Caco-2 (cell line): ENCODE measurements around the gene EFCAB5. TPM values are rescaled to one million over a fixed set of nuclear protein-coding genes. Genes with fewer than 3 reads are reported as not detected.
"Not testable (repeated sequence)": the region's sequence is repeated elsewhere in the genome, so short reads cannot be mapped to it uniquely, and the experiment has no call there.

Experiments used
- BruUV-seq: library from RNA; stranded (reverse); fragments of 400-500 nt; replicated peaks from 2 replicates; lab custom pipeline; 2021; lab: Mats Ljungman, UMichigan
- CTCF ChIA-PET: fragments of 300-600 bp; sonication (Branson Sonifier 250); formaldehyde crosslinking; loops from one replicate; lab custom pipeline; 2022; ENCODE audit warnings: antibody characterized with exemption; lab: Charles Lee
- POLR2A ChIA-PET: fragments of 300-600 bp; sonication (Branson Sonifier 250); formaldehyde crosslinking; loops from one replicate; lab custom pipeline; 2022; ENCODE audit warnings: antibody characterized with exemption; lab: Charles Lee
- DNase-seq, 2 experiments: peaks; one replicate each; pipeline versions ENCODE4 v3.0.0 to v3.0.0-alpha.2; 2020 to 2022
- H3K27me3 ChIP-seq: replicated peaks from 2 replicates; pipeline ENCODE4 v1.6.0; 2011; ENCODE audit warnings: low read length; ENCODE audit not compliant: control insufficient read depth, insufficient read depth
- H3K36me3 ChIP-seq: 2 replicates; pipeline ENCODE4 v1.5.1; 2011; ENCODE audit warnings: low read length; ENCODE audit not compliant: control insufficient read depth, insufficient read depth
- H3K4me1 ChIP-seq: fragments of 250-450 bp; sonication (Bioruptor Pico); 2 replicates; pipeline ENCODE4 v1.5.1; 2020; ENCODE audit warnings: mild to moderate bottlenecking
- H3K4me3 ChIP-seq: 2 replicates; pipeline ENCODE4 v1.5.1; 2011; ENCODE audit warnings: low read depth, mild to moderate bottlenecking, control low read depth, low read length
- H3K9me3 ChIP-seq: fragments of 250-450 bp; sonication (Bioruptor Pico); 2 replicates; pipeline ENCODE4 v1.5.1; 2020; ENCODE audit warnings: mild to moderate bottlenecking, moderate library complexity
- H3K27ac Mint-ChIP-seq: one replicate; pipeline ENCODE4 v1.8.0; 2022; ENCODE audit warnings: mixed read lengths; ENCODE audit not compliant: unreplicated experiment
- H3K27me3 Mint-ChIP-seq: one replicate; pipeline ENCODE4 v1.8.0; 2022; ENCODE audit warnings: mixed read lengths; ENCODE audit not compliant: insufficient read depth, unreplicated experiment
- H3K36me3 Mint-ChIP-seq: one replicate; pipeline ENCODE4 v1.8.0; 2022; ENCODE audit warnings: mild to moderate bottlenecking, mixed read lengths; ENCODE audit not compliant: insufficient read depth, unreplicated experiment
- H3K4me1 Mint-ChIP-seq: one replicate; pipeline ENCODE4 v1.8.0; 2022; ENCODE audit warnings: low read depth, mixed read lengths; ENCODE audit not compliant: unreplicated experiment
- H3K4me3 Mint-ChIP-seq: one replicate; pipeline ENCODE4 v1.8.0; 2022; ENCODE audit warnings: mild to moderate bottlenecking, moderate library complexity, mixed read lengths; ENCODE audit not compliant: unreplicated experiment
- H3K9me3 Mint-ChIP-seq: one replicate; pipeline ENCODE4 v1.8.0; 2022; ENCODE audit warnings: mixed read lengths; ENCODE audit not compliant: unreplicated experiment
- CTCF ChIP-seq, 2 experiments: fragments of 200-600 bp in 1 of 2; IDR thresholded peaks; 1 replicate in 1 of 2; 2 replicates in 1 of 2; pipeline versions ENCODE4 v1.5.1 to v1.8.0; 2011 to 2022; ENCODE audit warnings: antibody characterized with exemption in 1 of 2, control low read depth in 1 of 2, inconsistent platforms in 1 of 2, low read depth in 1 of 2, low read length in 1 of 2, mild to moderate bottlenecking in 1 of 2, moderate library complexity in 1 of 2; ENCODE audit not compliant: insufficient read depth in 1 of 2, severe bottlenecking in 1 of 2, unreplicated experiment in 1 of 2
- intact Hi-C: fragments of 100-400 bp; cut with micrococcal nuclease; formaldehyde crosslinking; loops from one replicate; pipeline ENCODE4 v1.10.0; 2022; ENCODE audit not compliant: unreplicated experiment
- total RNA-seq: library from RNA; stranded (reverse); gene quantifications from 2 replicates; pipeline ENCODE4 v1.2.3, GENCODE V29; 2022

The EFCAB5 gene
- total RNA-seq, 1 experiment from 2014 or later = 0.43 TPM

DNA sequence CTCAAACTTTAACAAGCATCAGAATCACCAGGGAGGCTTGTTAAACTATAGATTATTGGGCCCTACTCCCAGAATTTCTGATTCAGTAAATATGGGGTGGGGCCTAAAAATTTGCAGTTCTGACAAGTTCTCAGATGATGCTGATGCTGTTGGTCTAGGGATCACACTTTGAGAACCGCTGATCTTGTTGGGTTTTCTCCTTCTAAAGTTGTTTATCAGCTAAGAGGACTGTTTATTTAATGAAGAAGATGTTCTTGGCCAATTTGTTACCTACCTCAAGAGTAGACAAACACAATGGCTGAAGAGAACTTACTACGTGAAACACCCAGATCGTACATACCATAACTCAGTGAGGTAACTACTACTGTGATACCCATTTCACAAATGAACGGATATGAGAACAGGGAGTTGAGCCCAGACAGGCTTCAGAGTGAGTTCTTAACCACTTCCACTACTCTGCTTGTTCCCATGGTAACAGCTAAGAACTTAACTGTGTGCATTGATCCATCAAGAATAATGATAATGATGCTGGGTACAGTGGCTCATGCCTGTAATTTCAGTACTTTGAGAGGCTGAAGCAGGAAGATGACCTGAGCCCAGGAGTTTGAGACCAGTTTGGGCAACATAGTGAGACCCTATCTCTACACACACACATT, 89.9 kb downstream of the EFCAB5 start:
- H3K27ac Mint-ChIP-seq = no peak overlapping the region
- no peaks in the 10 kb centered on the region for H3K4me1 Mint-ChIP-seq
- no peaks in the 10 kb centered on the region for H3K36me3 Mint-ChIP-seq
- H3K36me3 ChIP-seq = no peaks in the 10 kb centered on the region
- H3K4me3 ChIP-seq = no peak overlapping the region
- H3K9me3 ChIP-seq = no peaks in the 10 kb centered on the region
- H3K27me3 ChIP-seq = no peaks in the 10 kb centered on the region
- intact Hi-C loops = no loop called here
- no peak for DNase-seq
- ChIA-PET CTCF (interaction anchor here (0.5 to 1.5 kb wide), 3 partner anchors 62 to 73 kb away, joined by 3 read pairs; no protein-coding TSS in a partner anchor), POLR2A (no interaction called here)
- no peak overlapping the region for H3K4me3 Mint-ChIP-seq
- peaks cover 8% of the 10 kb centered on the region for H3K27me3 Mint-ChIP-seq
- no peaks in the 10 kb centered on the region for H3K9me3 Mint-ChIP-seq
- TF ChIP-seq CTCF (IDR thresholded peaks at IDR 0.05; ENCODE audit: insufficient read depth in 1 of 2, low read depth in 1 of 2, low read length in 1 of 2, severe bottlenecking in 1 of 2, unreplicated experiment in 1 of 2) = no peak
- no TSS peak for BruUV-seq
- peaks cover 5% of the 10 kb centered on the region; the same call in 1 of the 2 replicates for H3K4me1 ChIP-seq

- no peaks in the 10 kb centered on the region for H3K9me3 Mint-ChIP-seq
- no peak overlapping the region for H3K4me3 ChIP-seq
- BruUV-seq = no TSS peak
- ChIA-PET CTCF (no interaction called here), POLR2A (no interaction called here)
- no peak for TF ChIP-seq CTCF (IDR thresholded peaks at IDR 0.05; ENCODE audit: insufficient read depth in 1 of 2, low read depth in 1 of 2, low read length in 1 of 2, severe bottlenecking in 1 of 2, unreplicated experiment in 1 of 2)
- DNase-seq = no peak
- H3K9me3 ChIP-seq = peaks cover under 1% of the 10 kb centered on the region; the same call in 1 of the 2 replicates
- no peaks in the 10 kb centered on the region for H3K36me3 ChIP-seq
- no peaks in the 10 kb centered on the region for H3K4me1 Mint-ChIP-seq
- H3K27me3 Mint-ChIP-seq = peaks cover 12% of the 10 kb centered on the region
- no peaks in the 10 kb centered on the region; the same call in 1 of the 2 replicates for H3K27me3 ChIP-seq
- H3K36me3 Mint-ChIP-seq = no peaks in the 10 kb centered on the region
- no peak overlapping the region for H3K4me3 Mint-ChIP-seq
- H3K27ac Mint-ChIP-seq = no peak overlapping the region
- H3K4me1 ChIP-seq = no peaks in the 10 kb centered on the region
- intact Hi-C loops = no loop called here
Measured at GRCh38 chr17:30035369-30035768, 93.9 kb downstream of the EFCAB5 start.

GRCh38 chr17:30040719-30041518, 99.5 kb downstream of the EFCAB5 start:
- DNase-seq = peak in 1 of 2 experiments; percentile 15
- H3K4me1 ChIP-seq, intact Hi-C loops, H3K27me3 ChIP-seq, H3K36me3 ChIP-seq, H3K4me1 Mint-ChIP-seq, H3K27ac Mint-ChIP-seq, H3K27me3 Mint-ChIP-seq, POLR2A ChIA-PET, H3K4me3 Mint-ChIP-seq, H3K4me3 ChIP-seq, H3K36me3 Mint-ChIP-seq, H3K9me3 ChIP-seq, BruUV-seq: not testable (repeated sequence)
- CTCF ChIA-PET = interaction anchor here (1.3 kb wide), 1 partner anchor 52 kb away, joined by 4 read pairs; no protein-coding TSS in a partner anchor
- H3K9me3 Mint-ChIP-seq = peaks cover 12% of the 10 kb centered on the region
